ENCODE results near the gene SMIM17.

Gene SMIM17

DNA sequence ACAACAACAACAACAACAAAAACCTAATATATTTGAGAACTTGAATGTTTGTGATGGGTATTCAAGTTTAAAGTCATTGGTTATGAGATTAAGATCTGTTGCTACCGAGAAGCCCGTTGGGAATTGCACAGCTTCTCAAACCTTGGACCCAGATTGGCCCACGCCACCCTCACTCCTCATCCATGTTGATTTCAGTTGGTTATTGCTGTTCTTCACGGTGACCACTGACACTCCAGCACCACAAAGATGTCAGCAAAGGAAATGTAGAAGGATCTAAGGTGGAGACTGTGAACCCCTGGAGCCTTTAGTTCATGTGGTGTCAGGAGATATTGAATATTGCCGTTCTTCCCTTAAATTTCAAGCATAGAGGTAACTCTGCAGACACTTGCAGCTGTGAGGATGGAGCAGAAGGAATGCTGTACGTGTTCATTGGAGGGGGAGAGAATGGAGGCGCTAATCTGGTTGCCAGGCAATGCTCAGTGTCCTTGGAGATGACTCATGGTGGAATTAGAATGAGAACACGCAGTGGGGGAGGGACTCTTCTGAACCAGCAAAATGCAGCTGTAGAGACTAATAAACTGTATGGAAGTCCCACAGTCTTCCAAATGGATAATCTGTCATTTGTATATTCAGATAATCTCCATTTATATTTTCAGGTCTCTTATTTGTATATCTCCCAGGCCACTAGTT lies 49.4 kb downstream of the SMIM17 start:
- no peak for DNase-seq
- in situ Hi-C loops (cut with HindIII; ENCODE audit: low pct_ligation_motif_present, low pct_unique_long_range_greater_than_20kb, low sequenced_read_pairs), result no loop called here

DNA sequence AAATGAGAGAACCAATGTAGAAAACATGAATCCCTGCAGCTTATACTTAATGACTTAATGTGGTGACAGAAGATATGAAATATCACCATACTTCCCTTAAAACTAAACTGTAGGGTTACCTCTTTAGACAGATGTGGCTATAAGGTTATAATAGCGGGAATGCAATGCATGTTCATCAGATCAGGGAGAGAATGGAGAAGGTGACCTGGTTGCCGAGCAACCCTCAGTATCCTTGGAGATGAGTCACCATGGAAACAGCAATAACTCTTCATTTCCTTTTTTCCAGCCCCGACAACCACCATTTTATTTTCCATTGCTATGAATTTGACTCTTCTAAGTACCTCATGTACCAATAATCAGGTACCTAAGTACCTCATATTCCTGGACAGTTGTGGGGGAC lies 56.6 kb downstream of the SMIM17 start:
- no peak for DNase-seq
- in situ Hi-C loops (cut with HindIII; ENCODE audit: low pct_ligation_motif_present, low pct_unique_long_range_greater_than_20kb, low sequenced_read_pairs), result no loop called here

DNA sequence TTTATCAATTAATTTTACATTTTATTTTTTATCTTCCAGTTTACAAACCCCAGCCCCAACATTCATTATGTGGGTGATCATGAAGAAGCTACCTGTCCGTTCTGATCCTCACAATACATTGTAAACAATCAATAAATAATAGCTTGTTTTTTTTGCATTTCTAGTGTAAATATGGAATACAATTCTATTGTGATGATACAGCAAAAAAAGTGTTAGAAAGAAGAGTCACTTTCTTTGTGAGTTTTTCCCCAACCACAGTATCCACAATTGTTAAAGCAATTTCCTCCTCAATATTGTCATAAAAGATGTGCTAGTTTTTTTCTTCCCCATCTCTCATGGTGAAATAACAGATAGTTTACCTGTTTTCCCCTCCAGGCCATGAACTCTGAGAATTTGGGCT lies 58.9 kb downstream of the SMIM17 start:
- in situ Hi-C loops (cut with HindIII; ENCODE audit: low pct_ligation_motif_present, low pct_unique_long_range_greater_than_20kb, low sequenced_read_pairs), result no loop called here
- no peak for DNase-seq

DNA sequence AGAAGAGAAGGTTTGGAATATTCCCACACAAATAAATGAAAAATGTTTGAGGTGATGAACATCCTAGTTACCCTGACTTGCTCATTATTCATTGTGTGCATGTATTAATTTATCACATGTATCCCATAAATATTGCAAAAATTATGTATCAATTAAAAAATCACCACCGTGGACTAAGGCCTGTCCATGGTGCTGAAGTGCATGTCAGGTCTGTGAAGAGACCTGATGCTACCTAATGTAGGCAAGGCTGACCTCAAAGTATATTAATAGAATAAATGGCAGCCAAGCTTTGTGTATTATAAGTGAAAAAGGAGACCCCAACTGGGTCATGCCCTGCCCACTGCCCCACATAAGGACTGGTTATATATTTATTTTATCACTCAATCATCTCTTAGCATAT lies 63.0 kb downstream of the SMIM17 start:
- in situ Hi-C loops (cut with HindIII; ENCODE audit: low pct_ligation_motif_present, low pct_unique_long_range_greater_than_20kb, low sequenced_read_pairs), result no loop called here
- DNase-seq, result no peak
